ENCODE measurements around the gene ZNF587. TPM values are rescaled to one million over a fixed set of nuclear protein-coding genes. Genes with fewer than 3 reads are reported as not detected.
A peak's percentile ranks its signal among the peaks of the same experiment; 100 is the strongest.
"Not testable (repeated sequence)": the region's sequence is repeated elsewhere in the genome, so short reads cannot be mapped to it uniquely, and the experiment has no call there.

The ZNF587 gene
- total and polyA plus RNA-seq, 8 donors = 9.3 to 29.5 (median 16.1) TPM

DNA sequence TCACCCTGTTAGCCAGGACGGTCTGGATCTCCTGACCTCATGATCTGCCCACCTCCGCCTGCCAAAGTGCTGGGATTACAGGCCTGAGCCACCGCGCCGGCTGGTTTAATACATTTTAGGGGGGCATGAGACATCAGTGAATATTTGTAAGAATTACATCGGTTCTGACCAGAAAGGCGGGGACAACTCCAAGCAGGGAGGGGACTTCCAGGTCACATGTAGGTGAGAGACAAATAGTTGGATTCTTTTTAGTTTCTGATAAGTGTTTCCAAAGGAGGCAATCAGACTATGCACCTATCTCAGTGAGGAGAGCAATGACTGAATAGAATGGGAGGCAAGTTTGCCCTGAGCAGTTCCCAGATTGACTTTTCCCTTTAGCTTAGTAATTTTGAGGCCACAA, 31.3 kb upstream of the ZNF587 start:
- FAIRE-seq (no peak), ATAC-seq (no peak), DNase-seq (no peak)
- intact Hi-C loops (cut with DNase I) = no loop called here
- Histone ChIP-seq H3K27ac (no peak overlapping the region), H3K4me1 (peaks cover 7 to 23% (median 10%) of the 10 kb centered on the region in 3 donors), H3K27me3 (no peaks in the 10 kb centered on the region), H3K9me3 (no peaks in the 10 kb centered on the region), H3K36me3 (no peaks in the 10 kb centered on the region), H3K4me3 (no peak overlapping the region)
- TF ChIP-seq CTCF (IDR thresholded peaks at IDR 0.05) = no peak
- WGBS, 2 donors = 83 to 87% methylated on average over 7 of the region's 7 CpGs

- ATAC-seq (peak; percentile 84 to 92 (median 87)), FAIRE-seq (no peak), DNase-seq (peak; percentile 77 to 93 (median 88))
- no peaks in the 10 kb centered on the region for H3K27me3 ChIP-seq
- H3K36me3 ChIP-seq = no peaks in the 10 kb centered on the region
- no peak for TF ChIP-seq CTCF (IDR thresholded peaks at IDR 0.05)
- peaks cover 7 to 25% (median 10%) of the 10 kb centered on the region in 3 donors for H3K4me1 ChIP-seq
- H3K27ac ChIP-seq = peak overlapping the region; percentile 75 to 93 (median 87)
- peak overlapping the region; percentile 73 to 92 (median 90) for H3K4me3 ChIP-seq
- intact Hi-C loops (cut with DNase I) = no loop called here
- no peaks in the 10 kb centered on the region for H3K9me3 ChIP-seq
- WGBS, 2 donors = 0 to 1% methylated on average over 42 to 44 of the region's 44 CpGs
Measured at GRCh38 chr19:57819475-57820148, 30.0 kb upstream of the ZNF587 start.

DNA sequence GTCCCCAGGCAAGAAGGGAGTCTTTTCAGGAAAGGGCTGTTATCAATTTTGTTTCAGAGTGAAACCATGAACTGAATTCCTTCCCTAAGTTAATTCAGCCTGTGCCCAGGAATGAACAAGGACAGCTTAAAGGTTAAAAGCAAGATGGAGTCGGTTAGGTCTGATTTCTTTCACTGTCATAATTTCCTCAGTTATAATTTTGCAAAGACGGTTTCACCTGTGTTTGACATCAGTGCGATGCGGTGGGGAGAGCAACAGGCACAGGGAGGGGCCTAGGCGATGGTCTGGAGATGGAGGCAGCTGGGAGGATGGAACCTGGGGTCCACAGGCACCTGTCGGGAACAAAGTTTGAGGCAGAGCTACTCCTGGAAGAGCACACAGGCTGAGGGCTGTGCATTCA, 29.1 kb upstream of the ZNF587 start:
- FAIRE-seq = no peak
- no peaks in the 10 kb centered on the region for H3K36me3 ChIP-seq
- H3K4me3 ChIP-seq = peak overlapping the region; percentile 73 to 92 (median 90)
- DNase-seq = no peak
- whole genome bisulfite sequencing, 2 donors = 29 to 30% methylated on average over 6 of the region's 6 CpGs
- no peak for ATAC-seq
- H3K9me3 ChIP-seq = no peaks in the 10 kb centered on the region
- H3K4me1 ChIP-seq = peaks cover 6 to 25% (median 7%) of the 10 kb centered on the region in 3 donors
- no peaks in the 10 kb centered on the region for H3K27me3 ChIP-seq
- intact Hi-C loops (cut with DNase I) = no loop called here
- TF ChIP-seq CTCF (IDR thresholded peaks at IDR 0.05) = no peak
- no peak overlapping the region for H3K27ac ChIP-seq

DNA sequence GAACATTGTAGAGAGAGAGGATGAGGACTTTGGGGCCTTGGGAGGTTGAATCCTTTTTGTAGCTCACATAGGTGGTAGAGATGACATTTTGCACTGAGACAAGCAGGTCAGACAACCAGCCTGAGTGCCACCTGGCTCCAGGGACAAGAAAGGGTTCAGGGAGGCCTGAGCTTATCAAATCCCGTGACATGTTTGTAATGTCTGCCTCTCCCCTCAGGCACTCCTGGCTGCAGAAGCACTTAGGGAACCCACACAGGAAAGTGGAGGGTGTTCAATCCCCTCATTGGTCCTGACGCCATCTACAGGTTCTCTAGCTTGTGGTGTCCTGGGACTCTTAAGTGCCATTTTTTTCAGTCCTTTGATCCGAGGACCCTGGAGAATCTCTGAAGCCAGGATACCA, 28.6 kb upstream of the ZNF587 start:
- FAIRE-seq; intact Hi-C loops (cut with DNase I); ATAC-seq; DNase-seq; H3K27me3 ChIP-seq; H3K27ac ChIP-seq; H3K9me3 ChIP-seq; H3K36me3 ChIP-seq: not testable (repeated sequence)
- Histone ChIP-seq H3K4me1 (peaks cover 6 to 25% (median 7%) of the 10 kb centered on the region in 3 donors), H3K4me3 (peak overlapping the region in 3 of 4 donors; percentile 89 to 92 (median 92))
- 27 to 36% methylated on average over 2 of the region's 3 CpGs for WGBS, 2 donors

DNA sequence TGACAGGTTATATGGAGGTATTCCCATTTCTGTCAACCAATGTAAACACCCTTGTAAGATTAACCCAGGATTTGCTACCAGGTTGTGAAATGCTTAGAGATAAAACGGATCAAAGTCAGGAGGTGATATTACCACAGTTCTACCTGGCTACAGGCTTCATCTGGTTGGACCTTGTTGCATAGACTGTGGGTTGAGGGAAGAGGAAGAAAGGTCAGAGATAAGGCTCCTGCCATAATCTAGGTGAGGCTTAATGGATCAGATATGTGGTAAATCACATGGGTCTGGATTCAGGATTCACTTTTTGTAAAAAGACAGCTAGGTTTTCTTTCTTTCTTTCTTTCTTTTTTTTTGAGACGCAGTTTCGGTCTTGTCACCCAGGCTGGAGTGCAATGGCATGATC, 28.2 kb upstream of the ZNF587 start:
- not testable (repeated sequence) for ATAC-seq

GRCh38 chr19:57823155-57823554, 26.5 kb upstream of the ZNF587 start:
- ATAC-seq; DNase-seq; FAIRE-seq; H3K4me3 ChIP-seq; H3K9me3 ChIP-seq; H3K36me3 ChIP-seq; H3K27me3 ChIP-seq; intact Hi-C loops (cut with DNase I): not testable (repeated sequence)
- Histone ChIP-seq H3K4me1 (peaks cover 6 to 25% (median 7%) of the 10 kb centered on the region in 3 donors), H3K27ac (peak overlapping the region in 1 of 4 donors; percentile 12)
- WGBS, 2 donors = 47 to 53% methylated on average over 2 of the region's 2 CpGs

More for the DNA sequence above, 28.2 kb upstream of the ZNF587 start:
- H3K27ac ChIP-seq; FAIRE-seq; H3K4me3 ChIP-seq; H3K36me3 ChIP-seq; intact Hi-C loops (cut with DNase I); H3K27me3 ChIP-seq; DNase-seq; H3K9me3 ChIP-seq: not testable (repeated sequence)
- H3K4me1 ChIP-seq = peaks cover 6 to 25% (median 7%) of the 10 kb centered on the region in 3 donors
- 85 to 87% methylated on average over 3 of the region's 3 CpGs for WGBS, 2 donors

- H3K27ac ChIP-seq = peak overlapping the region in 2 of 4 donors; percentile 7 to 9
- intact Hi-C loops (cut with DNase I); DNase-seq; H3K9me3 ChIP-seq; FAIRE-seq; H3K36me3 ChIP-seq; H3K27me3 ChIP-seq; H3K4me3 ChIP-seq; ATAC-seq: not testable (repeated sequence)
- H3K4me1 ChIP-seq = peaks cover 6 to 25% (median 7%) of the 10 kb centered on the region in 3 donors
- 46 to 48% methylated on average over 4 of the region's 4 CpGs for WGBS, 2 donors
Measured at GRCh38 chr19:57823608-57824007, 26.1 kb upstream of the ZNF587 start.
